Transverse colon (tissue), 4 donors: ENCODE measurements around the gene KCTD1.

Experiments used
- CTCF ChIP-seq, 5 experiments: fragments of 200-600 bp in 3 of 5; fragments of 450-650 bp in 2 of 5; sonication (generic) in 3 of 5; IDR thresholded peaks; 1 replicate in 2 of 5; 2 replicates in 3 of 5; pipeline ENCODE4 v1.5.1; 2016 to 2017; ENCODE audit warnings: antibody characterized with exemption in 5 of 5, inconsistent platforms in 3 of 5, mild to moderate bottlenecking in 2 of 5, moderate library complexity in 1 of 5
- POLR2AphosphoS5 ChIP-seq, 3 donors: sonication (generic); formaldehyde crosslinking; IDR thresholded peaks; one replicate each; pipeline ENCODE4 v1.6.1; 2016; ENCODE audit warnings: antibody characterized with exemption in 3 of 3

- TF ChIP-seq CTCF (IDR thresholded peaks at IDR 0.05) (no peak), POLR2AphosphoS5 (IDR thresholded peaks at IDR 0.05) (no peak)
Observed at GRCh38 chr18:26439537-26439936, 108.8 kb downstream of the KCTD1 start.
